SU-DHL-6 (cell line): ENCODE results near the gene PNN.

ENCODE experiments used
- EZH2phosphoT487 ChIP-seq: fragments of 200-600 bp; sonication (generic), shearing (Covaris generic); conservative IDR thresholded peaks from 2 replicates; pipeline ENCODE4 v1.6.1; 2018; ENCODE audit warnings: mild to moderate bottlenecking, antibody characterized with exemption, low read length, moderate library complexity, mixed read lengths
- TF ChIP-seq, protein P1 (sequence below): fragments of 200-600 bp; sonication (generic); IDR thresholded peaks from one replicate; pipeline ENCODE4 v1.5.1; 2017; ENCODE audit warnings: antibody characterized with exemption, mild to moderate bottlenecking, low read length, moderate library complexity; ENCODE audit not compliant: insufficient read depth, poor library complexity, severe bottlenecking

DNA sequence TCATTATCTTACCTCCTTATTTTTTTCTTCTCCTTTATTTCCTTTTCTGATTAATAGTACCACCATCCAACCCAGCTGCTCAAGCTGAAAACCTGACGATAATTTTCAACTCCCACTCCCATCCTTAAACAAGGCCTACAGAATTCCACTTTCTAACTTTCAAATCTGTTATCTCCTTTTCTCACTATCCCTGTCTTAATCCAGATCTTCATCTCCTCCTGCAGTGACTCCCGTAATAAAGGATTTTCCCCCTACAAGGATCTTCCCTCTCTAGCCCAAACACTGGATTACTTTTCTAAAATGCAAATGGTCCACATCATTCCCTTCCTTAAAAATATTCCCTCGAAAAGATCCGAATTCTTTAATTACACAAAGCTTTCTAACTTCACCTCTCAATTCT lies 6.5 kb upstream of the PNN start:
- TF ChIP-seq, protein P1, sequence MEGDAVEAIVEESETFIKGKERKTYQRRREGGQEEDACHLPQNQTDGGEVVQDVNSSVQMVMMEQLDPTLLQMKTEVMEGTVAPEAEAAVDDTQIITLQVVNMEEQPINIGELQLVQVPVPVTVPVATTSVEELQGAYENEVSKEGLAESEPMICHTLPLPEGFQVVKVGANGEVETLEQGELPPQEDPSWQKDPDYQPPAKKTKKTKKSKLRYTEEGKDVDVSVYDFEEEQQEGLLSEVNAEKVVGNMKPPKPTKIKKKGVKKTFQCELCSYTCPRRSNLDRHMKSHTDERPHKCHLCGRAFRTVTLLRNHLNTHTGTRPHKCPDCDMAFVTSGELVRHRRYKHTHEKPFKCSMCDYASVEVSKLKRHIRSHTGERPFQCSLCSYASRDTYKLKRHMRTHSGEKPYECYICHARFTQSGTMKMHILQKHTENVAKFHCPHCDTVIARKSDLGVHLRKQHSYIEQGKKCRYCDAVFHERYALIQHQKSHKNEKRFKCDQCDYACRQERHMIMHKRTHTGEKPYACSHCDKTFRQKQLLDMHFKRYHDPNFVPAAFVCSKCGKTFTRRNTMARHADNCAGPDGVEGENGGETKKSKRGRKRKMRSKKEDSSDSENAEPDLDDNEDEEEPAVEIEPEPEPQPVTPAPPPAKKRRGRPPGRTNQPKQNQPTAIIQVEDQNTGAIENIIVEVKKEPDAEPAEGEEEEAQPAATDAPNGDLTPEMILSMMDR, result no peak
- no peak for TF ChIP-seq EZH2phosphoT487
